ENCODE measurements around the gene PTCHD4.

DNA sequence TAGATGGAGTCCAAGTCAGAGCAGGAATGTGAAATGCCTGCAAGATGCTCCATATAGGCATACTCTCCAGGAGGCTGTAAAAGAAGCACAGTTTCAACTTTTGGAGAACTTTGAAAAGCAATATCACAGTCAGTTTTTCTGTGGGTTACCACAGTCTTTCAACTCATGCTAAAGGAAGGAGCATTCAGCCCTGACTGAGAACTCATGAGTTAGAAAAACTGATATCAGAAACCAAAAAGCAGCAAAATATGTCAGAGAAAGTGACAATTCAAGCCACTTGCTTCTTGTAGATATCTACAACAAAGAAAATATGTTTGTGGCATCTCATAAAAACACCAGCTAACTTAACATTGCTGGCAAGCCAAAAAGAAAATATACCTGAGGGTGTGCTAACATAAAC is 36.1 kb upstream of the PTCHD4 start:
- TF ChIP-seq, protein P1, sequence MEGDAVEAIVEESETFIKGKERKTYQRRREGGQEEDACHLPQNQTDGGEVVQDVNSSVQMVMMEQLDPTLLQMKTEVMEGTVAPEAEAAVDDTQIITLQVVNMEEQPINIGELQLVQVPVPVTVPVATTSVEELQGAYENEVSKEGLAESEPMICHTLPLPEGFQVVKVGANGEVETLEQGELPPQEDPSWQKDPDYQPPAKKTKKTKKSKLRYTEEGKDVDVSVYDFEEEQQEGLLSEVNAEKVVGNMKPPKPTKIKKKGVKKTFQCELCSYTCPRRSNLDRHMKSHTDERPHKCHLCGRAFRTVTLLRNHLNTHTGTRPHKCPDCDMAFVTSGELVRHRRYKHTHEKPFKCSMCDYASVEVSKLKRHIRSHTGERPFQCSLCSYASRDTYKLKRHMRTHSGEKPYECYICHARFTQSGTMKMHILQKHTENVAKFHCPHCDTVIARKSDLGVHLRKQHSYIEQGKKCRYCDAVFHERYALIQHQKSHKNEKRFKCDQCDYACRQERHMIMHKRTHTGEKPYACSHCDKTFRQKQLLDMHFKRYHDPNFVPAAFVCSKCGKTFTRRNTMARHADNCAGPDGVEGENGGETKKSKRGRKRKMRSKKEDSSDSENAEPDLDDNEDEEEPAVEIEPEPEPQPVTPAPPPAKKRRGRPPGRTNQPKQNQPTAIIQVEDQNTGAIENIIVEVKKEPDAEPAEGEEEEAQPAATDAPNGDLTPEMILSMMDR (IDR thresholded peaks at IDR 0.05), result no peak
- no peak for TF ChIP-seq POLR2A (IDR thresholded peaks at IDR 0.05)
- TF ChIP-seq EP300 (IDR thresholded peaks at IDR 0.05), result no peak

Measured in tibial nerve (tissue), 4 donors.